ENCODE data around the gene EFCAB9. TPM values are rescaled to one million over a fixed set of nuclear protein-coding genes. Genes with fewer than 3 reads are reported as not detected.

Gene EFCAB9
- total and polyA plus RNA-seq, 12 donors = not detected

- no peak for DNase-seq
- H3K4me1 ChIP-seq (replicated peaks in 1 of 2) = peaks cover 0 to 26% of the 10 kb centered on the region in 2 donors
- intact Hi-C loops (cut with DNase I) = no loop called here
Measured at GRCh38 chr5:172173564-172174153, 20.3 kb upstream of the EFCAB9 start.

GRCh38 chr5:172175263-172175719, 18.7 kb upstream of the EFCAB9 start:
- H3K4me1 ChIP-seq (replicated peaks in 1 of 2) = peaks cover 0 to 41% of the 10 kb centered on the region in 2 donors
- no peaks in the 10 kb centered on the region for H3K27me3 ChIP-seq
- peak overlapping the region in 1 of 5 donors; percentile 77 for H3K27ac ChIP-seq
- TF ChIP-seq POLR2A (IDR thresholded peaks at IDR 0.05) (no peak), CTCF (IDR thresholded peaks at IDR 0.05) (no peak)
- intact Hi-C loops (cut with DNase I) = no loop called here
- peak in 5 of 7 donors; percentile 31 to 60 (median 49) for DNase-seq
- H3K4me3 ChIP-seq = no peak overlapping the region
- WGBS, 4 donors = 42 to 58% (median 51%) methylated on average over 3 to 7 of the region's 7 CpGs
- H3K9me3 ChIP-seq (replicated peaks in 1 of 3) = no peaks in the 10 kb centered on the region
- no peaks in the 10 kb centered on the region for H3K36me3 ChIP-seq (replicated peaks in 1 of 2)

More at GRCh38 chr5:172173564-172174153, 20.3 kb upstream of the EFCAB9 start:
- no peaks in the 10 kb centered on the region for H3K9me3 ChIP-seq (replicated peaks in 1 of 3)
- 78 to 88% (median 83%) methylated on average over 9 to 12 of the region's 12 CpGs for WGBS, 4 donors
- H3K4me3 ChIP-seq = no peak overlapping the region
- H3K27ac ChIP-seq = no peak overlapping the region
- H3K36me3 ChIP-seq (replicated peaks in 1 of 2) = no peaks in the 10 kb centered on the region
- no peaks in the 10 kb centered on the region for H3K27me3 ChIP-seq
- no peak for TF ChIP-seq CTCF (IDR thresholded peaks at IDR 0.05)
- TF ChIP-seq POLR2A (IDR thresholded peaks at IDR 0.05) = no peak

- intact Hi-C loops (cut with DNase I) = no loop called here
Measured at GRCh38 chr5:172177176-172177575, 16.8 kb upstream of the EFCAB9 start.

More at GRCh38 chr5:172177176-172177575, 16.8 kb upstream of the EFCAB9 start:
- no peaks in the 10 kb centered on the region for H3K36me3 ChIP-seq (replicated peaks in 1 of 2)
- H3K4me3 ChIP-seq = no peak overlapping the region
- H3K27me3 ChIP-seq = no peaks in the 10 kb centered on the region
- no peaks in the 10 kb centered on the region for H3K9me3 ChIP-seq (replicated peaks in 1 of 3)
- peaks cover 0 to 43% of the 10 kb centered on the region in 2 donors for H3K4me1 ChIP-seq (replicated peaks in 1 of 2)
- 75 to 87% (median 84%) methylated on average over 7 of the region's 7 CpGs for WGBS, 4 donors
- no peak for DNase-seq
- no peak overlapping the region for H3K27ac ChIP-seq
- no peak for TF ChIP-seq POLR2A (IDR thresholded peaks at IDR 0.05)
- no peak for TF ChIP-seq CTCF (IDR thresholded peaks at IDR 0.05)

All from adrenal gland (tissue), 12 donors.